ENCODE measurements around the gene PRRT2. TPM values are rescaled to one million over a fixed set of nuclear protein-coding genes. Genes with fewer than 3 reads are reported as not detected.
"Not testable (repeated sequence)": the region's sequence is repeated elsewhere in the genome, so short reads cannot be mapped to it uniquely, and the experiment has no call there.

PRRT2 gene
- total RNA-seq, 4 donors from 2014 or later = 3.6 to 11.2 (median 6.7) TPM

DNA sequence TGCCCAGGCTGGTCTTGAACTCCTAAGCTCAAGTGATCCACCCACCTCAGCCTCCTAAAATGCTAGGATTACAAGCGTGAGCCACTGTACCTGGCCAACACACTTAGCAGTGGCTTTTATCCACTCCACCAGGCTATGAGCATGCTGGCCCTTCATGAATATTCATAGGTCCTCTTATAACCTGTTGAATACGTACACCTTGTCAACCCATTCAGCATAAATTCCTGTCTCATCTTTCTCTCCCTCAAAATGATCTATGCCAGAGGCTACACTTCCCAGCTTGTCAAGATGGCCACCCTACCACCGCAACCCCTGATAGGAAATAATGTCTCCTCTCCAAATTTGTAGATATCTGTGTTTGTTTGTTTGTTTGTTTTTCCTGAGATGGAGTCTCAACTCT lies 44.9 kb upstream of the PRRT2 start:
- Histone ChIP-seq H3K27ac (replicated peaks in 1 of 4) (no peak overlapping the region), H3K9me3 (no peaks in the 10 kb centered on the region), H3K27me3 (peaks cover 0 to 3% (median 0%) of the 10 kb centered on the region in 4 donors), H3K4me3 (no peak overlapping the region), H3K4me1 (no peaks in the 10 kb centered on the region), H3K36me3 (no peaks in the 10 kb centered on the region)
- TF ChIP-seq POLR2AphosphoS5 (IDR thresholded peaks at IDR 0.05) (no peak), POLR2A (IDR thresholded peaks at IDR 0.05; ENCODE audit: low read depth) (no peak), EP300 (IDR thresholded peaks at IDR 0.05) (no peak)
- TF ChIP-seq, protein P1, sequence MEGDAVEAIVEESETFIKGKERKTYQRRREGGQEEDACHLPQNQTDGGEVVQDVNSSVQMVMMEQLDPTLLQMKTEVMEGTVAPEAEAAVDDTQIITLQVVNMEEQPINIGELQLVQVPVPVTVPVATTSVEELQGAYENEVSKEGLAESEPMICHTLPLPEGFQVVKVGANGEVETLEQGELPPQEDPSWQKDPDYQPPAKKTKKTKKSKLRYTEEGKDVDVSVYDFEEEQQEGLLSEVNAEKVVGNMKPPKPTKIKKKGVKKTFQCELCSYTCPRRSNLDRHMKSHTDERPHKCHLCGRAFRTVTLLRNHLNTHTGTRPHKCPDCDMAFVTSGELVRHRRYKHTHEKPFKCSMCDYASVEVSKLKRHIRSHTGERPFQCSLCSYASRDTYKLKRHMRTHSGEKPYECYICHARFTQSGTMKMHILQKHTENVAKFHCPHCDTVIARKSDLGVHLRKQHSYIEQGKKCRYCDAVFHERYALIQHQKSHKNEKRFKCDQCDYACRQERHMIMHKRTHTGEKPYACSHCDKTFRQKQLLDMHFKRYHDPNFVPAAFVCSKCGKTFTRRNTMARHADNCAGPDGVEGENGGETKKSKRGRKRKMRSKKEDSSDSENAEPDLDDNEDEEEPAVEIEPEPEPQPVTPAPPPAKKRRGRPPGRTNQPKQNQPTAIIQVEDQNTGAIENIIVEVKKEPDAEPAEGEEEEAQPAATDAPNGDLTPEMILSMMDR (IDR thresholded peaks at IDR 0.05) = no peak
- 94% methylated on average over 3 of the region's 3 CpGs for WGBS
- no peak for DNase-seq (ENCODE audit: extremely low spot score)
- intact Hi-C loops (cut with DNase I) = no loop called here

DNA sequence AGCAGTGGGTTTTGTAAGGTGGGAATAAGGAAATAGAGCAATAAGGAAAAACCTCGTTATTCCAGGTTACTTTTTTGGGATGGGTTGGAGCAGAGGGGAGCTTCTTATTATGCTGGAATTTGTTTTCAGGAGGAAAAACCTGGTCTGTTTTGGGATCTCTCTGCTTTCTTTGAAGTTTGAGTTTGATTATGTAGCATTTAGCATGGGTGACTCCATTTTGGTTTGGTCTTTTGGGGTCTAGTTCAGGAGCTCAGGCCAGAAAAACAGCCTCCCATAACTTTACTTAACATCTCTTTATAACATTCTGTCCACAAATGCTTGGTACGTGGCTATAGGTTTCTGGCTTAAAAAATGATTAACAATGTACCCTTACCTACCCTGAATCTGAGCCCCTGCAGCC lies 42.5 kb upstream of the PRRT2 start:
- WGBS = 90% methylated on average over 2 of the region's 2 CpGs
- no peak for TF ChIP-seq EP300 (IDR thresholded peaks at IDR 0.05)
- TF ChIP-seq POLR2AphosphoS5 (IDR thresholded peaks at IDR 0.05) = no peak
- TF ChIP-seq POLR2A (IDR thresholded peaks at IDR 0.05; ENCODE audit: low read depth) = no peak
- TF ChIP-seq, protein P1 (IDR thresholded peaks at IDR 0.05) = no peak
- Histone ChIP-seq H3K9me3 (no peaks in the 10 kb centered on the region), H3K4me3 (no peak overlapping the region), H3K27me3 (peaks cover 0 to under 1% (median 0%) of the 10 kb centered on the region in 4 donors), H3K36me3 (no peaks in the 10 kb centered on the region), H3K4me1 (no peaks in the 10 kb centered on the region), H3K27ac (replicated peaks in 1 of 4) (no peak overlapping the region)
- DNase-seq (ENCODE audit: extremely low spot score) = no peak
- intact Hi-C loops (cut with DNase I) = no loop called here

DNA sequence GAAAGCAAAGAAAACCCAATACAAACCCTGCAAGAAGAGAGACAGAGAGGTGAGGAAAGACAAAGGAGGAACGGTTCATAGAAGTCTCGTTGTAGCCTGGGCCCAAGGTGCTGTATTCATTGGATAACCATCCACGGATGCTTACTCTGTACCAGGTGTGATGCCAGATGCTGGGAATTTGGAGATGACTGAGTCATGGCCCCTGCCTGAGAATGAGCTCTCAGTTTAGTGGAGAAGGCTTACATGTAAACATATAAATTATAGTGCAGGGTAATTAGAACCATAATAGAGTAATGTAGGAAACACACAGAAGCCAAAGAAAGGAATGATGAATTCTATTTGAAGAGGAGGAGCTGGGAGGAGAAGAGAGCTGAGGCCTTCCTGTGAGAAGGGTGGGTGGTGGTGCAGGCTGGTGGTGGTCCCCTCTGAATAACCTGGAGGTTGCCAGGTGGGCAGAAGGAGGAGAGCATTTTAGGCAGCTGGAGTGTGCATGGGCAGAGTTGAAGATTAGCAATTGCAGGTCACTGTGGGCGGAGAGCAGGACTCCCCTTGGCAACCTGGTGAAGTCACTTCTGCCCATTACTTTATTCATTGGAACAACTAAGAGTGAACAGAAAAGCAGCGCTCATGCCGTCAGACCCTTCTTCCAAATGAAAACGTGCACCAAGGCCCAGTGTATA lies 41.6 kb upstream of the PRRT2 start:
- 71% methylated on average over 7 of the region's 7 CpGs for WGBS

DNA sequence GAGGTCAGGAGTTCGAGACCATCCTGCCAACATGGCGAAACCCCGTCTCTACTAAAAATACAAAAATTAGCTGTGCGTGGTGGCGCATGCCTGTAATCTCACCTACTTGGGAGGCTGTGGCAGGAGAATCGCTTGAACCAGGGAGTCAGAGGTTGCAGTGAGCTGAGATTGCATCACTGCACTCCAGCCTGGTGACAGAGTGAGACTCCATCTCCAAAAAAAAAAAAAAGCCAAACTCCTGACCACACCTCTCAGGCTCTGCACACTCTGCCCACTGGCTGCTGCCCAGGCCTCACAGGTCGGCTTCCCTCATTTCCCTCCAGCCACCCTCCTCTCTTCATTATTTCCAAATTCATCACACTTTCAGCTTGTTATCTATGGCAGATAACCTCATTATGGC lies 39.7 kb upstream of the PRRT2 start:
- H3K9me3 ChIP-seq; intact Hi-C loops (cut with DNase I); H3K4me3 ChIP-seq; H3K4me1 ChIP-seq; DNase-seq (ENCODE audit: extremely low spot score); H3K36me3 ChIP-seq; H3K27me3 ChIP-seq; H3K27ac ChIP-seq (replicated peaks in 1 of 4): not testable (repeated sequence)
- WGBS = 85% methylated on average over 7 of the region's 7 CpGs

More for the DNA sequence above, 41.6 kb upstream of the PRRT2 start:
- no peaks in the 10 kb centered on the region for H3K27me3 ChIP-seq
- no peak overlapping the region for H3K27ac ChIP-seq (replicated peaks in 1 of 4)
- no peaks in the 10 kb centered on the region for H3K4me1 ChIP-seq
- H3K9me3 ChIP-seq = no peaks in the 10 kb centered on the region
- no peaks in the 10 kb centered on the region for H3K36me3 ChIP-seq
- H3K4me3 ChIP-seq = no peak overlapping the region
- TF ChIP-seq POLR2A (IDR thresholded peaks at IDR 0.05; ENCODE audit: low read depth) = no peak
- no peak for TF ChIP-seq EP300 (IDR thresholded peaks at IDR 0.05)
- TF ChIP-seq, protein P1 (IDR thresholded peaks at IDR 0.05) = no peak
- no peak for TF ChIP-seq POLR2AphosphoS5 (IDR thresholded peaks at IDR 0.05)
- intact Hi-C loops (cut with DNase I) = no loop called here
- DNase-seq (ENCODE audit: extremely low spot score) = no peak

DNA sequence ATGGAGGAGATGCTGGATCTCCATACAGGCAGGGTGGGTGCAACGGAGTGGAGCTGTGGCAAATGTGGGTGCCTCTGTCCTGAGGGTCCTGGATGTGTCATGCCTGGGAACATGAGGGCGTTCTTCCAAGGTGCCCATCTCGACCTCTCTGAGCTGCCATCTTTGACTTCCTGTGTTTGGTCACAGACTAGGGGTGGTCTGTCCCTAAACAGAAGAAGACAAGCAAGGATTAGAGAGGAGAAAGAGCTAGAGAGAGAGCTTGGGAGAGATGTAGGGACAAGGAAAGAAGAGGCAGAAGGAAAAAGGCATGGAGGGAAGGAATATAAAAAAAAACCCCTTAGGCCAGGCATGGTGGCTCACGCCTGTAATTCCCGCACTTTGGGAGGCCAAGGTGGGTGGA lies 37.3 kb upstream of the PRRT2 start:
- WGBS = 93% methylated on average over 5 of the region's 5 CpGs
- intact Hi-C loops (cut with DNase I) = no loop called here
- peaks cover 0 to 14% (median 0%) of the 10 kb centered on the region in 4 donors for H3K27me3 ChIP-seq
- no peak overlapping the region for H3K4me3 ChIP-seq
- H3K9me3 ChIP-seq = no peaks in the 10 kb centered on the region
- H3K27ac ChIP-seq (replicated peaks in 1 of 4) = no peak overlapping the region
- H3K36me3 ChIP-seq = no peaks in the 10 kb centered on the region
- H3K4me1 ChIP-seq = no peaks in the 10 kb centered on the region
- TF ChIP-seq, protein P1 (IDR thresholded peaks at IDR 0.05) = no peak
- TF ChIP-seq POLR2AphosphoS5 (IDR thresholded peaks at IDR 0.05) (no peak), POLR2A (IDR thresholded peaks at IDR 0.05; ENCODE audit: low read depth) (no peak), EP300 (IDR thresholded peaks at IDR 0.05) (no peak)
- no peak for DNase-seq (ENCODE audit: extremely low spot score)
